Caco-2 (cell line): ENCODE data around the gene CCNB1. TPM values are rescaled to one million over a fixed set of nuclear protein-coding genes. Genes with fewer than 3 reads are reported as not detected.
"Not testable (repeated sequence)": the region's sequence is repeated elsewhere in the genome, so short reads cannot be mapped to it uniquely, and the experiment has no call there.

Experiments
- BruUV-seq: library from RNA; stranded (reverse); fragments of 400-500 nt; replicated peaks from 2 replicates; lab custom pipeline; 2021; lab: Mats Ljungman, UMichigan
- CTCF ChIA-PET: fragments of 300-600 bp; sonication (Branson Sonifier 250); formaldehyde crosslinking; loops from one replicate; lab custom pipeline; 2022; ENCODE audit warnings: antibody characterized with exemption; lab: Charles Lee
- POLR2A ChIA-PET: fragments of 300-600 bp; sonication (Branson Sonifier 250); formaldehyde crosslinking; loops from one replicate; lab custom pipeline; 2022; ENCODE audit warnings: antibody characterized with exemption; lab: Charles Lee
- DNase-seq, 2 experiments: peaks; one replicate each; pipeline versions ENCODE4 v3.0.0 to v3.0.0-alpha.2; 2020 to 2022
- H3K27me3 ChIP-seq: replicated peaks from 2 replicates; pipeline ENCODE4 v1.6.0; 2011; ENCODE audit warnings: low read length; ENCODE audit not compliant: control insufficient read depth, insufficient read depth
- H3K36me3 ChIP-seq: 2 replicates; pipeline ENCODE4 v1.5.1; 2011; ENCODE audit warnings: low read length; ENCODE audit not compliant: control insufficient read depth, insufficient read depth
- H3K4me1 ChIP-seq: fragments of 250-450 bp; sonication (Bioruptor Pico); 2 replicates; pipeline ENCODE4 v1.5.1; 2020; ENCODE audit warnings: mild to moderate bottlenecking
- H3K4me3 ChIP-seq: 2 replicates; pipeline ENCODE4 v1.5.1; 2011; ENCODE audit warnings: low read depth, mild to moderate bottlenecking, control low read depth, low read length
- H3K9me3 ChIP-seq: fragments of 250-450 bp; sonication (Bioruptor Pico); 2 replicates; pipeline ENCODE4 v1.5.1; 2020; ENCODE audit warnings: mild to moderate bottlenecking, moderate library complexity
- H3K27ac Mint-ChIP-seq: one replicate; pipeline ENCODE4 v1.8.0; 2022; ENCODE audit warnings: mixed read lengths; ENCODE audit not compliant: unreplicated experiment
- H3K27me3 Mint-ChIP-seq: one replicate; pipeline ENCODE4 v1.8.0; 2022; ENCODE audit warnings: mixed read lengths; ENCODE audit not compliant: insufficient read depth, unreplicated experiment
- H3K36me3 Mint-ChIP-seq: one replicate; pipeline ENCODE4 v1.8.0; 2022; ENCODE audit warnings: mild to moderate bottlenecking, mixed read lengths; ENCODE audit not compliant: insufficient read depth, unreplicated experiment
- H3K4me1 Mint-ChIP-seq: one replicate; pipeline ENCODE4 v1.8.0; 2022; ENCODE audit warnings: low read depth, mixed read lengths; ENCODE audit not compliant: unreplicated experiment
- H3K4me3 Mint-ChIP-seq: one replicate; pipeline ENCODE4 v1.8.0; 2022; ENCODE audit warnings: mild to moderate bottlenecking, moderate library complexity, mixed read lengths; ENCODE audit not compliant: unreplicated experiment
- H3K9me3 Mint-ChIP-seq: one replicate; pipeline ENCODE4 v1.8.0; 2022; ENCODE audit warnings: mixed read lengths; ENCODE audit not compliant: unreplicated experiment
- intact Hi-C: fragments of 100-400 bp; cut with micrococcal nuclease; formaldehyde crosslinking; loops from one replicate; pipeline ENCODE4 v1.10.0; 2022; ENCODE audit not compliant: unreplicated experiment
- total RNA-seq: library from RNA; stranded (reverse); gene quantifications from 2 replicates; pipeline ENCODE4 v1.2.3, GENCODE V29; 2022
- TF ChIP-seq, protein P1 (sequence below), 2 experiments: fragments of 200-600 bp in 1 of 2; IDR thresholded peaks; 1 replicate in 1 of 2; 2 replicates in 1 of 2; pipeline versions ENCODE4 v1.5.1 to v1.8.0; 2011 to 2022; ENCODE audit warnings: antibody characterized with exemption in 1 of 2, control low read depth in 1 of 2, inconsistent platforms in 1 of 2, low read depth in 1 of 2, low read length in 1 of 2, mild to moderate bottlenecking in 1 of 2, moderate library complexity in 1 of 2; ENCODE audit not compliant: insufficient read depth in 1 of 2, severe bottlenecking in 1 of 2, unreplicated experiment in 1 of 2

CCNB1 gene
- total RNA-seq, 1 experiment from 2014 or later: 338 TPM

- POLR2A ChIA-PET, BruUV-seq, H3K4me3 Mint-ChIP-seq, H3K27ac Mint-ChIP-seq, H3K36me3 Mint-ChIP-seq, H3K4me1 ChIP-seq, H3K27me3 ChIP-seq, CTCF ChIA-PET, H3K9me3 Mint-ChIP-seq, DNase-seq, H3K36me3 ChIP-seq, H3K4me3 ChIP-seq, H3K27me3 Mint-ChIP-seq, intact Hi-C loops: not testable (repeated sequence)
- peaks cover 10% of the 10 kb centered on the region for H3K9me3 ChIP-seq
- peaks cover 10% of the 10 kb centered on the region for H3K4me1 Mint-ChIP-seq
These were observed 26.7 kb upstream of the CCNB1 start for GRCh38 chr5:69140239-69140638.

DNA sequence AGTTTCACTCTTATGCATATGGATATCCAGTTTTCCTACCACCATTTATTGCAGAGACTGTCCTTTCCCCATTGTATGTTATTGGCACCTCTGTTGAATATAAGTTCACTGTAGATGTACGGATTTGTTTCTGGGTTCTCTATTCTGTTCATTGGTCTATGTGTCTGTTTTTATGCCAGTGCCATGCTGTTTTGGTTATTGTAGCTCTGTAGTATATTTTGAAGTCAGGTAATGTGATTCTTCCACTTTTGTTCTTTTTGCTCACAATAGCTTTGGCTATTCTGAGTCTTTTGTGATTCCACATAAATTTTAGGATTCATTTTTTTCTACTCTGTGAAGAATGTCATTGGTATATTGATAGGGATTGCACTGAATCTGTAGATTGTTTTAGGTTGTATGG lies 26.1 kb upstream of the CCNB1 start:
- Mint-ChIP-seq H3K27ac (no peak overlapping the region), H3K9me3 (peaks cover 9% of the 10 kb centered on the region), H3K4me1 (peaks cover 9% of the 10 kb centered on the region), H3K36me3 (no peaks in the 10 kb centered on the region), H3K4me3 (no peak overlapping the region), H3K27me3 (no peaks in the 10 kb centered on the region)
- BruUV-seq: no TSS peak
- POLR2A ChIA-PET: no interaction called here
- no peaks in the 10 kb centered on the region for H3K36me3 ChIP-seq
- H3K4me3 ChIP-seq: no peak overlapping the region
- intact Hi-C loops: no loop called here
- peaks cover 6% of the 10 kb centered on the region; the same call in 1 of the 2 replicates for H3K4me1 ChIP-seq
- no peak for DNase-seq
- CTCF ChIA-PET: no interaction called here
- TF ChIP-seq, protein P1, sequence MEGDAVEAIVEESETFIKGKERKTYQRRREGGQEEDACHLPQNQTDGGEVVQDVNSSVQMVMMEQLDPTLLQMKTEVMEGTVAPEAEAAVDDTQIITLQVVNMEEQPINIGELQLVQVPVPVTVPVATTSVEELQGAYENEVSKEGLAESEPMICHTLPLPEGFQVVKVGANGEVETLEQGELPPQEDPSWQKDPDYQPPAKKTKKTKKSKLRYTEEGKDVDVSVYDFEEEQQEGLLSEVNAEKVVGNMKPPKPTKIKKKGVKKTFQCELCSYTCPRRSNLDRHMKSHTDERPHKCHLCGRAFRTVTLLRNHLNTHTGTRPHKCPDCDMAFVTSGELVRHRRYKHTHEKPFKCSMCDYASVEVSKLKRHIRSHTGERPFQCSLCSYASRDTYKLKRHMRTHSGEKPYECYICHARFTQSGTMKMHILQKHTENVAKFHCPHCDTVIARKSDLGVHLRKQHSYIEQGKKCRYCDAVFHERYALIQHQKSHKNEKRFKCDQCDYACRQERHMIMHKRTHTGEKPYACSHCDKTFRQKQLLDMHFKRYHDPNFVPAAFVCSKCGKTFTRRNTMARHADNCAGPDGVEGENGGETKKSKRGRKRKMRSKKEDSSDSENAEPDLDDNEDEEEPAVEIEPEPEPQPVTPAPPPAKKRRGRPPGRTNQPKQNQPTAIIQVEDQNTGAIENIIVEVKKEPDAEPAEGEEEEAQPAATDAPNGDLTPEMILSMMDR (IDR thresholded peaks at IDR 0.05; ENCODE audit: insufficient read depth in 1 of 2, low read depth in 1 of 2, low read length in 1 of 2, severe bottlenecking in 1 of 2, unreplicated experiment in 1 of 2): no peak
- peaks cover 10% of the 10 kb centered on the region for H3K9me3 ChIP-seq
- H3K27me3 ChIP-seq: no peaks in the 10 kb centered on the region

DNA sequence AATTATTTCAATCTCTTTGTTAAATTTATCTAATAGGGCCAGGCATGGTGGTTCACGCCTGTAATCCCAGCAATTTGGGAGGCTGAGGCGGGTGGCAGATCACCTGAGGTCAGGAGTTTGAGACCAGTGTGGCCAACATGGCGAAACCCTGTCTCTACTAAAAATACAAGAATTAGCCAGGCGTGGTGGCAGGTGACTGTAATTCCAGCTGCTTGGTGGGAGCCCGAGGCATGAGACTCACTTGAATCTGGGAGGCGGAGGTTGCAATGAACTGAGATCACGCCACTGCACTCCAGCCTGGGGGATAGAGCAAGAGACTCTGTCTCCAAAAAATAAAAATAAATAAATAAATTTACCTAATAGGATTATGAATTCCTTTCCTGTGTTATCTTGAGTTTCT lies 18.4 kb upstream of the CCNB1 start:
- POLR2A ChIA-PET: not testable (repeated sequence)

GRCh38 chr5:69148981-69149675 lies 17.8 kb upstream of the CCNB1 start:
- no peaks in the 10 kb centered on the region for H3K4me1 Mint-ChIP-seq
- ChIA-PET POLR2A (no interaction called here), CTCF (interaction anchor here (0.6 kb wide), 1 partner anchor 114 kb away, joined by 3 read pairs; no protein-coding TSS in a partner anchor)
- H3K27me3 ChIP-seq: no peaks in the 10 kb centered on the region
- H3K36me3 ChIP-seq: no peaks in the 10 kb centered on the region
- BruUV-seq: no TSS peak
- H3K4me3 Mint-ChIP-seq: no peak overlapping the region
- no peaks in the 10 kb centered on the region for H3K4me1 ChIP-seq
- peaks cover 4% of the 10 kb centered on the region for H3K36me3 Mint-ChIP-seq
- TF ChIP-seq, protein P1 (IDR thresholded peaks at IDR 0.05; ENCODE audit: insufficient read depth in 1 of 2, low read depth in 1 of 2, low read length in 1 of 2, severe bottlenecking in 1 of 2, unreplicated experiment in 1 of 2): no peak
- intact Hi-C loops: no loop called here
- H3K4me3 ChIP-seq: no peak overlapping the region
- no peak overlapping the region for H3K27ac Mint-ChIP-seq
- peaks cover 7% of the 10 kb centered on the region for H3K9me3 Mint-ChIP-seq
- no peak for DNase-seq
- H3K27me3 Mint-ChIP-seq: no peaks in the 10 kb centered on the region
- no peaks in the 10 kb centered on the region for H3K9me3 ChIP-seq

More for the DNA sequence above, 18.4 kb upstream of the CCNB1 start:
- H3K27me3 Mint-ChIP-seq, H3K4me3 Mint-ChIP-seq, H3K27me3 ChIP-seq, intact Hi-C loops, H3K9me3 Mint-ChIP-seq, H3K36me3 Mint-ChIP-seq, H3K4me3 ChIP-seq, BruUV-seq, H3K36me3 ChIP-seq, DNase-seq, H3K9me3 ChIP-seq, CTCF ChIA-PET, H3K4me1 ChIP-seq, H3K4me1 Mint-ChIP-seq, H3K27ac Mint-ChIP-seq: not testable (repeated sequence)
